Measurements from ENCODE around the gene PITX3. TPM values are rescaled to one million over a fixed set of nuclear protein-coding genes. Genes with fewer than 3 reads are reported as not detected.
"Not testable (repeated sequence)": the region's sequence is repeated elsewhere in the genome, so short reads cannot be mapped to it uniquely, and the experiment has no call there.

The PITX3 gene
- total RNA-seq, 2 experiments from 2014 or later: 0.66 to 0.81 TPM

DNA sequence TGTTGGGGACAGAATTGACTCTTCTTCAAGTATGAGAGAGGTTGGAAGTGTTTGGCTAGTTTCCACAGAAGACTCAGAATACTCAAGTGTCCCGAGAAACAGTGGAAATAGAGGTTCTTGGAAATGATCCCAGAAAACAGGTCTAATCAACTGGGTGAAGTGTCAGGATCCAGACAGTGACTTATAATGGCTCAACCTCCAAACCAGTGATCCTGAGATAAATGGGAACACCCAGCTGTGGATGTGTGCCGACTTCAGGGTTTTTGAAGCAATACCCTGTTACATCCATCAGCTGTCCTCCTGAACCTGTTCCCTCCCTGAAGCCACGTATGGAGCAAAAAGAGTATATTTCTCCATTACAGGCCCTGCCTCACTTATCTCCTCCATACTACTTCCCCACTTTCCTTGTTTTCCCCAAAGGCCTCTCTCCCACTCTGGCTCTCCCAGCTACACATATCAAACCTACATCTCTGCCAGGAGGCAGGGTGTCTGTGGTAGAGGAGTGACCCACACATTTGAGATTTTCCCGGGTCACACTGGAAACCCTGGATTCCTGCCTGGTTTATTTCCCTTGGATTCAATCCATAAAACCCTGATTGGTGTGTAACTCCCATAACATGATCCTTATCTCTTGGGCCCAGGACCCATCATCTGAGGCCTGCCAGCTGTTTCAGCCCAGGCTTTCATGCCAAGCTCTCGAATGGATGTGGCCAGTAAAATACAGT is 32.8 kb downstream of the PITX3 start:
- ATAC-seq (no peak), DNase-seq (no peak)
- no peak overlapping the region for H3K27ac Mint-ChIP-seq
- H3K4me1 Mint-ChIP-seq: no peaks in the 10 kb centered on the region
- no peak overlapping the region for H3K4me3 Mint-ChIP-seq
- ChIA-PET CTCF (interaction anchor here (0.6 to 2.1 kb wide), 4 partner anchors 16 to 1329 kb away, joined by 3 to 6 read pairs (median 4); no protein-coding TSS in a partner anchor), POLR2A (no interaction called here)
- peaks cover 5% of the 10 kb centered on the region for H3K36me3 Mint-ChIP-seq (ENCODE audit: low read depth)
- intact Hi-C loops (cut with DNase I, micrococcal nuclease): no loop called here
- H3K27me3 Mint-ChIP-seq: peaks cover 2% of the 10 kb centered on the region
- peaks cover 10% of the 10 kb centered on the region for H3K9me3 Mint-ChIP-seq (ENCODE audit: low read depth)

DNA sequence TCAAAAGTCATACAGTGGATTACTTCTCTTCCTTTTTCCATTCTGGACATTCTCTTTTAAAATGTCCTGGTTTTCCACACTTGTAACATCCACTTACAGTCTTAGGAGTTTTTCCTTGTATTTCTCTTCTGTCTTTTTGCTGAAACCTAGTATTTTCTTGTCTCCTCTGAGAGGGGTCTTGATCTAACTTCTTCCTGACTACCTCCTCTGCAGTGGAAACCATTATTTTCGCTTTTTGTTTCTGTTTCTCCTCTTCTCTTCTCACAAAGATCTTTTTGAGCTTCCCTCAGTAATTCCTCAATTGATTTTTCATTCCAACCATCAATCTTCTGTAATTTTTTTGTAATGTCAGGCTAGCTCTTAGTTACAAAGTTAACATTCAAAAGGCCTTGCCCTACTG is 38.9 kb downstream of the PITX3 start:
- Mint-ChIP-seq H3K27me3 (peaks cover 5% of the 10 kb centered on the region), H3K9me3 (ENCODE audit: low read depth) (peaks cover 10% of the 10 kb centered on the region), H3K36me3 (ENCODE audit: low read depth) (peaks cover 5% of the 10 kb centered on the region), H3K27ac (no peak overlapping the region), H3K4me1 (peaks cover 4% of the 10 kb centered on the region), H3K4me3 (no peak overlapping the region)
- intact Hi-C loops (cut with DNase I, micrococcal nuclease): no loop called here
- DNase-seq (no peak), ATAC-seq (no peak)
- CTCF ChIA-PET: interaction anchor here (0.9 to 1.2 kb wide), 2 partner anchors 13 to 27 kb away, joined by 3 read pairs; no protein-coding TSS in a partner anchor
- POLR2A ChIA-PET: no interaction called here

DNA sequence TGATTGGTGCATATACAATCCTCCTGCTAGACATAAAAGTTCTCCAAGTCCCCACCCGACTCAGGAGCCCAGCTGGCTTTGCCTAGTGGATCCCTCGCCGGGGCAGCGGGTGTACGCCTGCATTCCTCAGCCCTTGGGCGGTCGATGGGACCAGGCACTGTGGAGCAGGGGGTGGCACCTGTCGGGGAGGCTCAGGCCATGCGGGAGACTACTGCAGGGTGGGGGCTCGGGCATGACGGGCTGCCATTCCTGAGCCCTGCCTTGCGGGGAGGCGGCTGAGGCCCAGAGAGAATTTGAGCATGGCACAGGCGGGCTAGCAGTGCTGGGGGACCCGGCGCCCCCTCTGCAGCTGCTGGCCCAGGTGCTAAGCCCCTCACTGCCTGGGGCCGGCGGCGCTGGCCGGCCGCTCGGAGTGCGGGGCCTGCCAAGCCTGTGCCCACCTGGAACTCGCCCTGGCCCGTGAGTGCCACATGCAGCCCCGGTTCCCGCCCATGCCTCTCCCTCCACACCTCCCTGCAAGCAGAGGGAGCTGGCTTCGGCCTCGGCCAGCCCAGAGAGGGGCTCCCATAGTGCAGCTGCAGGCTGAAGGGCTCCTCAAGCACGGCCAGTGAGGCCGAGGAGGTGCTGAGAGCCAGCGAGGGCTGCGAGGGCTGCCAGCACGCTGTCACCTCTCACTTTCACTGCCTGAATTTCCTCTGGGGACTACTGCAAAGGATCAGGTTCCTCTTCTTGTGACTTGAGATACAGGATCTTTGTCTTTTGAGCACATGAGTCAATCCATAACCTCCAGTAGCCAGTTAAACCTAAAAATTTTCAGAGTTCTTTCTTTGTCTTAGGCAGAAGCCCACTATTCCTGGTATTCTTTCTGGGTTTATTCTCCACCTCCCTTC is 40.3 kb downstream of the PITX3 start:
- Mint-ChIP-seq H3K36me3 (ENCODE audit: low read depth) (peaks cover 5% of the 10 kb centered on the region), H3K4me3 (no peak overlapping the region), H3K9me3 (ENCODE audit: low read depth) (peaks cover 10% of the 10 kb centered on the region), H3K27me3 (peaks cover 5% of the 10 kb centered on the region), H3K27ac (no peak overlapping the region), H3K4me1 (peaks cover 10% of the 10 kb centered on the region)
- ChIA-PET CTCF (interaction anchor here (1.1 kb wide), 1 partner anchor 28 kb away, joined by 3 read pairs; no protein-coding TSS in a partner anchor), POLR2A (interaction anchor here (0.6 kb wide), 1 partner anchor 46 kb away, joined by 4 read pairs; no protein-coding TSS in a partner anchor)
- intact Hi-C loops (cut with DNase I, micrococcal nuclease): no loop called here
- no peak for ATAC-seq
- no peak for DNase-seq

DNA sequence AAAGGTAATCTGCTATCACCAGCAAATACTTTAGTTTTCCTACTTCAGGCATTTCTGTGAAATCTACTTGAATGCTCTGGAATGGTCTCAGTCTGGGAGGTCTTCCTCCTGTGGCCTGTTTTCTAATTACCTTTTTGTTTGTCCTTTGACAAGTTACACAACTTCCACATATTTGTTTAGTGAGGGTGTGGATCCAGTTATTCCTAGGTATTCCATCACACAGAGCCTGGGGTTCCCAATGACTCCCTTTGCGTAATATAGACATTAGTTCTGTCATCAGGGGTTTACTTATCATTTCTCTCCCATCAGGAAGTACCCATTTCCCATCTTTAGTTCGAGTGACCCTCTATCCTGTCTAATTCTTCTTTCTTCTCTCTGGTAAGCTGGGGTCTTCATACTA is 43.3 kb downstream of the PITX3 start:
- CTCF ChIA-PET: no interaction called here
- no peaks in the 10 kb centered on the region for H3K36me3 Mint-ChIP-seq (ENCODE audit: low read depth)
- POLR2A ChIA-PET: no interaction called here
- intact Hi-C loops (cut with DNase I, micrococcal nuclease): no loop called here
- no peak for ATAC-seq
- no peak for DNase-seq
- H3K4me3 Mint-ChIP-seq: no peak overlapping the region
- no peak overlapping the region for H3K27ac Mint-ChIP-seq
- peaks cover 1% of the 10 kb centered on the region for H3K27me3 Mint-ChIP-seq
- peaks cover 12% of the 10 kb centered on the region for H3K4me1 Mint-ChIP-seq
- no peaks in the 10 kb centered on the region for H3K9me3 Mint-ChIP-seq (ENCODE audit: low read depth)

DNA sequence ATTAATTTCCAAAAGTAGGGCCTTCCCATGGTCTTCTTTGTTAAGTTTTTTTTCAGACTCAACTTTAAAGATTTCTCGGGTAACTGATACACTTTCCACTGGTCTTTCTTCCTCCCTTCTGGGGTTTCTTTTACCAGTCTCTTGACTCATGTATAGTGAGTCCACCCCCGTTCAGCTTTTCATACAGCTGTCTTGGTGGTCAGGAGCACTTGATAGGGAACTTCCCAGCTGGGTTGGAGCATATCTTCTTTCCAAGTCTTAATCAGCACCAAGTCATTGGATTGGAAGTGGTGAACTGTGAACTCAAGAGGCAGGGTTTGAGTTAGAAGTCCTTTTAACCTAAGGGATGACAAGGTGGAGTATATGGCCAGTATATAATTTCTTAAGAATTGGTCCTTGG is 44.4 kb downstream of the PITX3 start:
- ChIA-PET CTCF (interaction anchor here (0.5 kb wide), 1 partner anchor 254 kb away, joined by 3 read pairs; the partner anchor contains the start of gene C10orf95), POLR2A (no interaction called here)
- ATAC-seq: peak; percentile 96
- intact Hi-C loops (cut with DNase I, micrococcal nuclease): no loop called here
- Mint-ChIP-seq H3K36me3 (ENCODE audit: low read depth) (no peaks in the 10 kb centered on the region), H3K4me1 (peaks cover 8% of the 10 kb centered on the region), H3K4me3 (no peak overlapping the region), H3K27ac (no peak overlapping the region), H3K9me3 (ENCODE audit: low read depth) (peaks cover 4% of the 10 kb centered on the region), H3K27me3 (no peaks in the 10 kb centered on the region)
- DNase-seq: peak; percentile 55

DNA sequence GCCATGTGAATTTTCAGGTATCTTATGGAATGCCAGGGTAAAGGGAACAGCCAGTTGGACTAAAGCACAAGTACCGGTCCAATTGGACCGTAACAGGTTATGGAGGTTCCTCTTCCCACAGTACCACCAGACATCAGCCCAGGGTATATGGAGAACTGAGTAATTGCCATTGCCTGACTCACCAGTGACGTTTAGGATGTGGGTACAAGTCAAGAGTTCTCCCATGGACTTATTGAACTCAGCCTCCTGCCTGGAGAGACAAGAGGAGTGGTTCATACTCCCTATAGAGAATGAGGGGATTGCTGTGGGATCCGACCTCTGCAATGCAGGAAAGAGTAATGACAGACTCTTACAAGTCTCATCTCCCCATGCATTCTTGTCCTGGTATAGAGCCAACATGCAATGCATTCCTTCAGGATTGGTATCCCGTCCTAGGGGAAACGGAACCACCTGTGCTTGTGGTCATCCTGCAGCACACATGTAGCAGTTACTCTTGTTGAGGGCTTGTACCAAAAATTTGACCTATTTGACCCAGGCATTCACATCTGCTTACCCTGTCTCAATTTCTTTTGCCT is 45.9 kb downstream of the PITX3 start:
- H3K4me1 Mint-ChIP-seq: peaks cover 8% of the 10 kb centered on the region
- CTCF ChIA-PET: no interaction called here

DNA sequence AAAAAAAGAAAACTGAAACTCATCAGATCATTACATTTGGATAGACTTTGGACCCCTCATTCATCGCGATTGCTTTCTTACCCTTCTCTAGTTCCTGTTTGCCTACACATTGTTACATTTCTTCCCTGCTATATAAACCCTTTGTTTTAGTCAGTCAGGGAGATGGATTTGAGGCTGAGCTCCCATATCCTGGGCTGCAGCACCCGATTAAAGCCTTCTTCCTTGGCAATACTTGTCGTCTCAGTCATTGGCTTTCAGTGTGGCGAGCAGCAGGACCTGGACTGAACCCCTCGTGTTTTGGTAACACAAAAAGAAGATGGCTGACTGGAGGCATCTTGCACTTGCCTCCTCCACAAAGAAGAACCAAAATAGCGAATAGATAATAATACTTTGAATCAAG is 49.4 kb downstream of the PITX3 start:
- H3K27ac Mint-ChIP-seq: no peak overlapping the region
- no peak for DNase-seq
- H3K27me3 Mint-ChIP-seq: no peaks in the 10 kb centered on the region
- intact Hi-C loops (cut with DNase I, micrococcal nuclease): no loop called here
- no peak overlapping the region for H3K4me3 Mint-ChIP-seq
- H3K9me3 Mint-ChIP-seq (ENCODE audit: low read depth): peaks cover 10% of the 10 kb centered on the region
- no peaks in the 10 kb centered on the region for H3K36me3 Mint-ChIP-seq (ENCODE audit: low read depth)
- ATAC-seq: no peak
- peaks cover 18% of the 10 kb centered on the region for H3K4me1 Mint-ChIP-seq
- POLR2A ChIA-PET: no interaction called here
- CTCF ChIA-PET: no interaction called here

More for the DNA sequence above, 45.9 kb downstream of the PITX3 start:
- Mint-ChIP-seq H3K27ac (no peak overlapping the region), H3K36me3 (ENCODE audit: low read depth) (no peaks in the 10 kb centered on the region), H3K9me3 (ENCODE audit: low read depth) (peaks cover 10% of the 10 kb centered on the region), H3K27me3 (no peaks in the 10 kb centered on the region), H3K4me3 (no peak overlapping the region)
- DNase-seq (no peak), ATAC-seq (no peak)
- intact Hi-C loops (cut with DNase I, micrococcal nuclease): no loop called here
- POLR2A ChIA-PET: no interaction called here

DNA sequence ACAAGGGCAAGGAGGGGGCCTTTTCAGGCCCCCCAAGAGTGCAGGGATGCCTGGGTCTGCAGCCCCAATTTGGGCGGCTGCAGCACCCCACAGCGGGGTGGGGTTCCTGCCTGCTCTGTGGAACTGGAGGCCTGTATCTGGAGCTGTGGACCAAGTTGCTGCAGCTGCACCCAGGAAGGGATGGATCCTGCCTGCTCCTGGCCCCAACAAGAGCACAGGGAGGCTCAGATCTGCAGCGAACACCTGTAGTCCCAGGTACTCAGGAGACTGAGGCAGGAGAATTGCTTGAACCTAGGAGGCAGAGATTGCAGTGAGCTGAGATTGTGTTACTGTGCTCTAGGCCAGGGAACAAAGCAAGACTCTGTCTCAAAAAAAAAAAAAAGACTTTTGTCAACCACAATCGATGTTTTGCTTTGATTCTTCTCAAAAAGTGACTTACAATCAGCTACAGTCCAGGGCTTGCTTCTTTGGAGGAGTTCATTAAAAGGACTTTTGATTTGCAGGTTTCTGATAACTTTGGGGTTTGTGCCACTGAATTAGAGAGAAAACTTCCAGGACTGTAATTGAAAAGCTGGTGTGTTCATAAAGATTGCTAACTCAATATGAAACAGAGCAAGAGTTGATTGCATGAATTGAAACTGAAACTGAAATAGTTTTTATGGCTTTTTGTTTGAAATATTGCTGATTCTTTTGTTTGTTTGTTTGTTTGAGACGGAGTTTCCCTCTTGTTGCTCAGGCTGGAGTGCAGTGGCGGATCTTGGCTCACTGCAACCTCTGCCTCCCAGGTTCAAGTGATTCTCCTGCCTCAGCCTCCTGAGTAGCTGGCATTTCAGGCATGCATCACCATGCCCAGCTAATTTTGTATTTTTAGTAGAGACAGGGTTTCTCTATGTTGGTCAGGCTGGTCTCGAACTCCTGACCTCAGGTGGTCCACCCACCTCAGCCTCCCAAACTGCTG is 52.1 kb downstream of the PITX3 start:
- Mint-ChIP-seq H3K27ac (peak overlapping the region; percentile 48), H3K9me3 (ENCODE audit: low read depth) (peaks cover 13% of the 10 kb centered on the region), H3K4me1 (peaks cover 15% of the 10 kb centered on the region)
- H3K4me3 Mint-ChIP-seq; H3K36me3 Mint-ChIP-seq (ENCODE audit: low read depth); intact Hi-C loops (cut with DNase I, micrococcal nuclease); H3K27me3 Mint-ChIP-seq: not testable (repeated sequence)
- ChIA-PET POLR2A (interaction anchor here (0.6 to 1.0 kb wide), 5 partner anchors 35 to 451 kb away, joined by 3 to 7 read pairs (median 5); no protein-coding TSS in a partner anchor), CTCF (interaction anchor here (0.6 to 2.8 kb wide), 14 partner anchors 10 to 274 kb away, joined by 3 to 15 read pairs (median 4); partner anchors contain the start of gene ELOVL3)
- peak; percentile 44 for DNase-seq
- peak; percentile 85 for ATAC-seq

DNA sequence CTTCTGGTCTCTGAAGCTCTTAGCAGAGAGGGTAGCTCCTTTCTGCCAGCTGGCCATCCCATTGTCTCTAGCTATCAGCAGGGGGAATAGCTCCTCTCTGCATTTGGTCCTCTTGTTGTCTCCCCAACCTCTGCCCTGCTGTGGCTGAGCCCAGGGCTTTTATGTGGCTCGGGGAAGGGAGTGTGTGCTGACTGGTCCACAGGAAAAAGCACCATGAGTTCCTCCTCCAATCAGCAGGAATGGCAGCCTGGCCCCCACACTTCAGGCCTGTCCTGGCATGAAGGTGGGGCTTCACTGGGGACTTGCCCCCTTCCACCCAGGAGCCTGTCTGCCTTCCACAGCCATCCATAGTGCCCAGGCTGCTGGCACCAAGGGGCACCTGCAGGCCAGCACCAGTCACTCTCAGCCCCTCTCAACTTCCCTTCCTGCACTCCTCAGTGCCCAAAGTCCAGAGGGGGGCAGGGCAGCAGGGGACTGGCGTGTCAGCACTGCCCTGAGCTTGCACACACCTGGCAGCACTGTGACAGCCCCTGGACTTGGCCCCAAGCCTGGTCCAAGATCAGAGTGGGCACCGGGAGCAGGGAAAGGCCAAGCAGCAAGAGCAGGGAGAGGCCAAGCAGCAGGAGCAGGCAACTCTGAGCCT is 52.9 kb downstream of the PITX3 start:
- no peak overlapping the region for H3K27ac Mint-ChIP-seq

DNA sequence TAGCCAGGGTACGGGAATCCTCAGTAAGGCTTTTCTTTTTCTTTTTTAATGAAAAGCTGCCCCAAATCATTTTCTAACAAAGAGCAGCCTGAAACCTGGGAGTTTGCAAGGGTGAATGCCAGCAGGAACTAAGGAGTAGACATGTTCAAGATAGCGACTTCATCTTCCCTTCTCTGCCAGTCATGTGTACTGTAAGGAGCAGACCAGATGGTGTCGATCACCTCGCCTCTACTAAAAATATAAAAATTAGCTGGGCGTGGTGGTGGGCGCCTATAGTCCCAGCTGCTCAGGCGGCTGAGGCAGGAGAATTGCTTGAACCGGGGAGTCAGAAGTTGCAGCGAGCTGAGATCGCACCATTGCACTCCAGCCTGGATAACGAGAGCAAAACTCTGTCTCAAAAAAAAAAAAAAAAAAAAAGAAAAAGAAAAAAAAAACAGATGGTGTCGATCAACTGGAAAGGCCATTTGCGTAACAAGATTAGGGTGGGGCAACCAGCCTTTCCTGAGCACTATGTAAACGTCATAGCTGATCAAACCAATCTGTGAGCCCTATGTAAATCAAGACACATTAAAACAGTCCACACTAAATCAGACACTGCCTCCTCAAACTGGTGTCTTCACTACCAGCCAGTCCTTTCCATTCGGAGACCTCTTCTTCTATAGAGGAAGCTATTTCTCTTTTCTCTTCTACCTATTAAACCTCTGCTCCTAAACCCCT is 55.3 kb downstream of the PITX3 start:
- POLR2A ChIA-PET: no interaction called here
- ATAC-seq: no peak
- Mint-ChIP-seq H3K27ac (no peak overlapping the region), H3K4me3 (no peak overlapping the region), H3K27me3 (no peaks in the 10 kb centered on the region), H3K36me3 (ENCODE audit: low read depth) (no peaks in the 10 kb centered on the region), H3K9me3 (ENCODE audit: low read depth) (peaks cover 3% of the 10 kb centered on the region), H3K4me1 (peaks cover 12% of the 10 kb centered on the region)
- DNase-seq: no peak
- CTCF ChIA-PET: interaction anchor here (0.6 to 1.0 kb wide), 4 partner anchors 16 to 327 kb away, joined by 3 to 4 read pairs (median 3); no protein-coding TSS in a partner anchor
- intact Hi-C loops (cut with DNase I, micrococcal nuclease): no loop called here

More for the DNA sequence above, 52.9 kb downstream of the PITX3 start:
- ChIA-PET CTCF (interaction anchor here (0.6 to 2.8 kb wide), 10 partner anchors 16 to 263 kb away, joined by 3 to 15 read pairs (median 4); partner anchors contain the start of gene C10orf95), POLR2A (interaction anchor here (0.6 to 1.2 kb wide), 2 partner anchors 19 to 25 kb away, joined by 4 to 5 read pairs; no protein-coding TSS in a partner anchor)
- ATAC-seq: no peak
- no peak for DNase-seq
- peaks cover 14% of the 10 kb centered on the region for H3K4me1 Mint-ChIP-seq
- no peak overlapping the region for H3K4me3 Mint-ChIP-seq
- H3K36me3 Mint-ChIP-seq (ENCODE audit: low read depth): no peaks in the 10 kb centered on the region
- intact Hi-C loops (cut with DNase I, micrococcal nuclease): no loop called here
- peaks cover 13% of the 10 kb centered on the region for H3K9me3 Mint-ChIP-seq (ENCODE audit: low read depth)
- no peaks in the 10 kb centered on the region for H3K27me3 Mint-ChIP-seq

Data from activated CD4-positive, alpha-beta T cell treated with anti-CD3 and anti-CD28 coated beads for 36 hours (primary cell).